ENCODE results near the gene HHAT.

The HHAT gene

DNA sequence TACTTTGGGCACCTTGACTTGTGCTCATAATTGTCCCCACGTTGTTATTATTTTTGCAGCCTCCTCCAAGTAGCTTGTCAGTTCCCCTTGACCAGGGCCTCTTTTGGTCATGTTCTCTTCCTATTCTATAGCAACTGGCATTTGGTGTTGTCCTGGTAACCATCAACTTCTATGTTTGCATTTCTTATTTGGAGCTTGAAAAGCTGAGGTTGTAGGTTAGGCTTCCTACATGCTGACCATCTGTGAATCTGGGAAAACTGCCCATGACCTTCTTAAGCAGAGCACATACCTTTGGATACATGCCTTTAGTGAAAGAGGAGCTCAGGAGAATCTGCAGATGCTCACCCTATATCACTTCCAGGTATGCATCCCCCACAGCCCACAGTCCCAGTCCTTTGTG, 160.8 kb downstream of the HHAT start:
- DNase-seq (ENCODE audit: low spot score), result no peak

DNA sequence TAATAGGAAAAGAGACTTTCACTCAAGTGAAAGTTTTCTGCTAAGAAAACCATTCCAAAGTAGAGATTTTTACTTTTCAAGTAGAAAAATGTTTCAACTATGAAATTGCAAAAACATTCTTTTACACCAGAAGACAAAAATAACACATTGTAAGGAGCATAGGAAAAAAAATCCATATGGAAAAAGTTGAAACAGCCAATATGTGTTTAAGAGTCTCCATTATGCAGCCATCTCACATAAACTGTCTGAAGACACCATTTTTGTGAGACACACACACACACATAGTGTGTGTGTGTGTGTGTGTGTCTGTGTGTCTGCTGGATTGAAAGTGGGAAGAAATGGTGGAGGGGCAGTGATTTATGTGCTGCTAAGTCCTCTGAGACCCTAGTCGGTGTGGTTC, 162.1 kb downstream of the HHAT start:
- DNase-seq (ENCODE audit: low spot score), result no peak

DNA sequence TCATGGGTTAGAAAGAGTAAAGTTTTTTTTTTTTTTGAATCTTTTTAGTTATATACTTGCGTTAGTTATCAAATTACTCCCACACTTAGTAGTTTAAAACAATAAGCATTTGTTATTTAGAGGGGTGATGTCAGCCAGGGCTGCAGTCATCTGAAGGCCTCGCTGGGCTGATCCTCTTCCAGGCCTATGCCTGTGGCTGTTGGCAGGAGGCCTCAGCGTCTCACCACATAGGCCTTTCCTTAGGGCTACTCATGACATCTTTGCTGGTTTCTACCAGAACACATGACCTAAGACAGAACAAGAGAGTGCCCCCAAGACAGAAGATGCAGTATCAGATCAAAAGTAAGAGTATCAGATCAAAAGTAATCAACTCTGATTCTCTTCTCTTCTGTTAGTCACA, 167.4 kb downstream of the HHAT start:
- DNase-seq (ENCODE audit: low spot score), result no peak

DNA sequence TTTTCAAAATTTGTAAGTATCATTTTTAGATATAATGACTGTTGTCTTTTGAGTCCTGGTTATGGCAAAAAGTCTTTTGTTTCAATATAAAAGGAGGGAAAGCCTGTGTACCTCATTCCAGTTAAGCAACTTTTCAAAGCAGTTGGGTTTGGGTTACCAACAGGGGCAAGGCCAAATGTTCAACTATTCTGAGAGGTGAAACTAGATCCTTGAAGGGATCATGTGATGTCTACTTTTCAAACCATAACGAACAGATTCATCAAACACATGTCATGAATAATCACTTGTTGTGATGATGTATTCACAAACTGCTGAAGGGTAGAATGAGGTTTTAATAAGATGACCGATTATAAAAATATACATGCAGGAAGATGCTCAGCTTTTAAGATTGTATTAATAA, 171.3 kb downstream of the HHAT start:
- no peak for DNase-seq (ENCODE audit: low spot score)

DNA sequence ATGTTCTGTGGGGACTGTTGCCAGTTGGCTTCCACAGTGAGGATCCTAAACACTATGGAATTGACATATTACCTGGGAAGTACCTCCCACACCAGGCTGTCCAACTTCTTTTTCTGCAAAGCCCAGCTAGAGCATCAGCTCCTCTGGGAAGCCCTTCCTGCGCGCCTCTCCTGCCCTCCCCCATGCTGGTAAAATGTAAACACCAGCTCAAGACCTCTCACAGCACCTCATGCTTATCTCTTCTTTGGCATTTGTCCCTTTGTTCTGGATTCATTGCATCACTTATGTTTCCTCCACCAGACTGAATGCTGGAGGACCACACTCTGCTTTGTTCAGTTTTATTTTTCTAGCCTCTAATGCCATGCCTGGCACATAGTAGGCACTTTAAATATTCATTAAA, 172.1 kb downstream of the HHAT start:
- no peak for DNase-seq (ENCODE audit: low spot score)

DNA sequence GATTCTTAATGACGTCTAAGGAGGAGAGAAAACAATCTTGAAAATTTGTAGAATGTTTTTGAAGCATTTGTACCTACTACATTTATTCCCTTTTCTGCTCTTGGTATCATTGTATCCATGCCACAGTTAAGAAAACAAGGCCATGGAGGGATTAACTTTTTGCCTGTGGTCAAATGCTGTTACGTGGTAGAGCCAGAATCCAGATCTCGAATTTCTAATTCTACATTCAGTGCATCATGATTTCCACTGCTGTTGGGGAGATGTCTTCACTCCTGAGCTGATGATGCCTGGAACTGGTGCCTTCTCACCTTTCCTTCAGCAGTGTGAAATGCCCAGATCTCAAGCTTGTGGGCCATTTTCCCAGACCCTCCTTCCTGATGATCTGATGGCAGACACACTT, 175.6 kb downstream of the HHAT start:
- DNase-seq (ENCODE audit: low spot score), result no peak

DNA sequence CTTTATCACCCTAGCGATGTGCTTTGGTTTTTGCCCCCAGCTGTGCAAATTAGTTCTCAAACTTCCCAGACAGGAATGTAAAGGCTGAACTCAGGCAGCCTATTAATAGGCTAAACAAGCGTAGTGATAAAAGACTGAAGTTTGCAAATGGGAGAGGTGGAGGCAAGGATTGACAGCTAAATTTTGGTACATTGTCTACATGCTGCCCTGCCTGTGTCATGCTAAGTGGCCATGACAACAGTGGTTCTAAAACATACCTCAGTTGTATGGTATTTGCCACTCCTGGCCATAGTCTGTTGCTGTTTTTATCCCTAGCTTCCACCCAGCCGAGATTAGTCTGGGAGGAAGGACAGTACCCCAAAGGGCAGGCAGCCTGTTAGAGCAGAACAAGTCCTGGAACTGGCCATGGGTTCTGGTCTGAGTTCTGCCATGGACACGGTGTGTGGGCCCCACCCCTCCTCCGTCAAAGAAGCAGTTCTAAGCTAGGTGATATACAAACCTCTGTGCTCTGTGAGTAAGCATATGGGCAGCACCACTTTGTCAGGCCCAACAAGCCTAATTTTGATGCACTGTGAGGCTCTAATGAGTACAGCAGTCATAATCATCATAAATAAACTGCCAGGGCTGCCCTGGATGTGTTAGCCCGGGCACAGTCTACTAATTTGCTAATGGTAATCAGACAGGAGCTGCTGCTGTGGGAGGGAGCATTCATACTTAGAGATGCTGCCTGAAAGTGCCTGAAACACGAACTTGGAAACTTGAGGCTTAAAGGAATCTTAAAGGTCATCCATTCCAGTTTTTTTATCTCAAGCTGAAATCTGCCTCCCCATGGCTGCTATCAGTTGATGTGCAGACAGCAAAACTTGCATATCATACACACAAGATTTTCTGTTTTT, 177.1 kb downstream of the HHAT start:
- DNase-seq (ENCODE audit: low spot score), result no peak

DNA sequence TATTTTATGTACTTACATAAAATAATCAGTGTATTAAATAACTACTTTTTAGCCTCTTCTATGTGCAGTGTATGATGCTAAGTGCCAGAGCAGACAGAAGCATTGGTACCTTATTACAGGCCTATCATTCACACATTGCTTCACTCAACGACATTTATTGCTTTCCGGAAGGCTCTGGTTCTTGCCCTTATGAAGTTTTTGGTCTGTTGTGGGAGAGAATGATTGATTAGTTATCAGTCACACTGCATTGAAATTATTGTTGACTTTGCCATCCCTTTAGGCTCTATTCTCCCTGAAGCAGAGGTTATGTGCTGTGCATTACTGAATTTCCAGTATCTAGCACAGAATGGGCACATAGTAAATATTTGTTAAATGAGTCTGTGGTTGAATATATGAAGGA, 178.0 kb downstream of the HHAT start:
- no peak for DNase-seq (ENCODE audit: low spot score)

DNA sequence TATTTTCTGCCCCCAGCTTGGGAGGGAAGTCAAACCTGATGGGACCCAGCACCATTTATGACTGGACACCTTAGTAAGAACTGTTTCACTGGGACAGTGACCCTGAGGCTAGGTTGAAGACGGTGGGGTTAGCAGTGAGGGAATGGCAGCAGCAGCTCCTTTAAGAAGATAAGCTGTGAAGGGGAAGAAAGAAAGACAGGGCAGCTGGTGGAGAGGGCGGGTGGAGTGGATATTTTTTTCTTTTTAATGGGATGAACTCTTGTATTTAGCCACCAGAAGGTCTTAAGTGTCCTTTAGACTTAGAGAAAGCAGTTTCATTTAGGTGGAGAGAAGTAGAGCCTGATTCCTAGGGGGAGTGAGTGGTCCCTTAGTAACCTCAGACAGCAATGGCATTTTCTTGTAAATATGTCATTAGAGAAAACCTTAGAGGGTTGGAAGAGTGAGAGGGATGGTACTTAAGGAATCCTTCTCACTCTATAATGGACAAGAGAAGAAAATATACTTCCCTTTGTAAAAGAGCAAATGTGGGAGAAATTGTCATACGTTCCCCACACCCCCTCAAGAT, 187.5 kb downstream of the HHAT start:
- DNase-seq (ENCODE audit: low spot score), result no peak

DNA sequence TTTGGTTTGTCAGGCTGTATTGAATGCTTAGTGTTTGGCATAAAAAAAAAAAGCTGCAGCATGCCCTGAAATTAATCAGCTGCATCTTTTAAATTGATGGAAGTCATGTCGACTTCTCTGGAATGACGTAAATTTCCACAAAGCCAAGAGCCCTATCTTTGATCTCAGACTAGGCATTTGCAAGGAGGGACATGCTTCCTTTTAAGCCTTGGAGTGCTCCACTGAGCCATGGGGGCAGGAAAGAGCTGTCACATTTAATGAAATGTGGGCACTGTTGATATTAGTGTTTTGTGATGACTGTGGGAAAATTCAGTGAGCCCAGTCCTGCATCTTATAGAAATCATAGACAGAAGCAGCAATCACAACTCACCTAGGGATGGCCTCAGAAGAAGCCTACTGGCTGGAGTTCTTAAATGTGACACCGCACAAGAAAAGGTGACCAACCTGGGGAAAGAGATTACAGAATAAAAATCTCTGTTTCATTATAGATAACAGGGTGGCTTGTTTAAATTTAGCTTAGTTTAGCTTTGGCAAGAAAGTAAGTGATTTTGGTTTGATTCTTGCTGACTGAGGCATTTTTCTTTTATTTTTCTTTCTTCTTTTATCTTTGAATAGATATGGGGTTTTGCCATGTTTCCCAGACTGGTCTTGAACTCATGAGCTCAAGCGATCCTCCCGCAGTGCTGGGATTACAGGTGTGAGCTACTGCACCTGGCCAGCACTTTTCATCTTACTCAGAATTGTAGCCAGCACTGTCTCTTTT, 188.2 kb downstream of the HHAT start:
- no peak for DNase-seq (ENCODE audit: low spot score)

DNA sequence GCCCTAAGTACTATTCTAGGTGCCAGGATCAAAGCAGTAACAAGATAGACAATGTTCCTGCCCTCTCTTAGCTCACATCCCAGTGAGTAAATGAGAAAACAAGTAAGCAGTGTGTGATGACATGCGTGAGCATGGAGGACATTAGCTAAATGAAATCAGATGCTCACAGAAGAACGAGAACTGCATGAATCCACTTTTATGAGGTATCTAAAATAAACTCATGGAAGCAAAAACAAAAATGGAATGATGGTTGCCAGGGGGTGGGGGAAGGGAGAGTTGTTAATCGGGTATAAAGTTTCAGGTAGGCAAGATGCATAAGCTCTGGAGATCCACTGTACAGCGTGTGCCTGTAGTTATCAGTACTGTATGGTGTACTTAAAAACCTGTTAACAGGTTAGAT, 195.1 kb downstream of the HHAT start:
- no peak for DNase-seq (ENCODE audit: low spot score)

DNA sequence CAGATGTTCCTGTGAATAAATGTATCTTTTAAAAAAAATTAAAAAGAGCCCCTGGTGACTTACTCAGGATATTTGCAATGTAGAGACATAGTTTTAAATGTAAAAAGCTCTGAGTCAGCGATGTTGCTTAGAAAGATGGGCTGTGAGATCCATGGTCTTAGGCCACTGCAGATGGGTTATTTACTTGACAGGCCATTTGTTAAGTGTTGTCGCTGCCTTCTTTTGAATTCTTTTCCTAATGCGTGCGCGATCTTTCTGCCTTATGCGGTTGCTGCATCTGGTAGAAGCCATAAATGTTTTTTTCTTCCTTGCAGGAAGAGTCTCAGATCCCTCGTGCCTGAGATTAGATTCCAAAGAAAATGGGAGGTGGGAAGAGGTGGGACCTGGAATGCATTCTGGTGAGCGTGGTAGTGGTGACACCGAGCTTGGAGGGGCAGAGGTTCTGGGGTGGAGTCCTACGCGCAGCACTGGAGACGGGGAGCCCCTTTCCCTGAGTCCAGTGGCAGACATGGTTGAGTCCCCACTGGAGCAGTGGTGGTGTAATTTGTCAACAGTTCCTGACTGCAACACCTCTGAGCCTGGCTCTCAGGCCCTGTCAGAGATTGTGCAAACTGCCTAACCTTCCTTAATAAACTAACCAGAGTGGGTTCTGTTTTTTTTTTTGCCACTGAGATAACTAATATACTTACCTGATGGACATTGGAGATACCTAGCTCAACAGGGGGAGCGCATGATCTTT, 197.2 kb downstream of the HHAT start:
- DNase-seq (ENCODE audit: low spot score), result no peak

DNA sequence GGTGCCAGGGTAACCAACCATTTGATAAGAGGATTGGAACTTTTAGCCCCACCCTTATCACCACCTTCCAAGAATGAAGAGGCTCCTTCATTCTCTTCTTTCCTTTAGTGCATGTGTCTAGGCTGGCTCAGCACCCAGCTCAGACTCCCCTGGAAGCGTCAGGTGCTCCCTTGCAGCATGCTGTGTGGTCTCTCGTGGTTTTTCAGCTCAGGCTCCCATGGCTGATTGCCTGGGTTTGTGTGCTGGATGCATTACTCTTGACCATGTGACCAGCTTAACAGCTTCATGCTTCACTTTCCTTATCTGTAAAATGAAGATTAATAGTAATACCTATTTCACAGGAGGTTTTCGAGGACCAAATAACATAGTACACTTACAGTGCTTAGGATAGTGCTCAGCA, 198.4 kb downstream of the HHAT start:
- DNase-seq (ENCODE audit: low spot score), result no peak

DNA sequence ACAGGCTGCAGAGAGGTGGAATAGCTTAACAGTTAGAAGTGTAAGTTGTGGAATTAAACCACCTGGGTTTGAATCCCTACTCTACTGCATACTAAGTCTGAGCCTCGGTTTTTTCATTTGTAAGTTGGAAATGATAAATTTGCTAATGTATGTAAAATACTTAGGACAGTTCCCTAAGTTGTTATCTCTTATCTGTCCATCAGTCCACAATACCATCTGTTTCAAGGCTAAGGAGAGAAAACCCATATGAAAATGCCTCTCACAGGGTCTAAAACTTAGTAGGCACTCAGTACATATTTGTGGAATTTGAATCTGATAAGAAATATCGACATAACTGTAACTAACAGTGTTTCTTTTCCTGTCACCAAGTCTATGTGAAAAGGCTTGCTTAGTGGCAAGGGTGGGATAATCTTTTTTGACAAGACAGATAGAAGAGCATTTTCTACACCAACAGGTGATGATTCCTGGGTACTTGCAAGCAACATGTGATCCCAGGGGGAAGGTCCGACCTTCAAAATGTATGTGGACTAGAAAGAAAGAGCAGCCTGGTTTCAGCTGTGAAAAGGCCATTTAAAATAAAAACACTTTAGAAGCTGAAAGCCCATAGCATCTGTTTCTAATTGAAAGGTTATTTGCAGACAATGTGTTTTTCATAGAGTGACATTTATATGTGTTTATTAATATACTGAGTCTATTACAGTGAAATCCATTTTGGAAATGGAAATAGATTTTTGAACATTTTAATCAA, 202.9 kb downstream of the HHAT start:
- DNase-seq (ENCODE audit: low spot score), result no peak

DNA sequence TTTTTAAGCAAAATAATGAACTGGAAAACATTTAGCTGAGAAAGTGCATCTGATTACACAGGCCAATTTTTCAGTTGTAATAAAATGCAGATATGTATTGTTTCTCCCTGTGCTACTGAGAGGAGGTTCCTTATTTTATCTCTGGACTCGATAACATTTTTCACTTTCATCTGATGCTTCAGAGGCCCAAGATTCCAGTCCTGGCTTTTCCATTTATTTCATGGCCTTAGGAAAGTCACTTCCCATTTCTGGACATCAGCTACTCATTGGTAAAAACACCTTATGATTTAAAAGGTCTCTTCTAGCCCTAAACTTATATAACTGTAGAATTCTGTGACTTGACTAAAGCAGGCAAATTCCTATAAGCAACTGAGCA, 203.5 kb downstream of the HHAT start:
- no peak for DNase-seq (ENCODE audit: low spot score)

DNA sequence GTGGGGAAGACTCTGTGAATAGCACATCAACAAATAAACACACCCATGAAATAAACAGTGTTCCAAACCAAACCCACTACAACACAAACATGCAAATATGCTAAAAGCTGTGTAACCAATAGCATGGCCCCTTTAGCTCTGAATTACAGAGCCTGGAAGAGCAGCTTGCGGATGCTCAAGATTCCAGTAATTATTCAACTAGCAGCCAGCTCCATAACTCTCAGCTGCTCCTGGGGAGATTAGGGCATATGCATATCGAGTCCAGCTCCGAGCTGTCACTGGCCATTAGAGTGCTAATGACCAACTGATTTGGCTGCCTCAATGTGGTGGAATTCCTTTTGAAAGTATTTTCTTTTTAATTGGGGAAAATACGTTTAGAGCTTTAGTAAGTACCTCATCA, 207.1 kb downstream of the HHAT start:
- no peak for DNase-seq (ENCODE audit: low spot score)

DNA sequence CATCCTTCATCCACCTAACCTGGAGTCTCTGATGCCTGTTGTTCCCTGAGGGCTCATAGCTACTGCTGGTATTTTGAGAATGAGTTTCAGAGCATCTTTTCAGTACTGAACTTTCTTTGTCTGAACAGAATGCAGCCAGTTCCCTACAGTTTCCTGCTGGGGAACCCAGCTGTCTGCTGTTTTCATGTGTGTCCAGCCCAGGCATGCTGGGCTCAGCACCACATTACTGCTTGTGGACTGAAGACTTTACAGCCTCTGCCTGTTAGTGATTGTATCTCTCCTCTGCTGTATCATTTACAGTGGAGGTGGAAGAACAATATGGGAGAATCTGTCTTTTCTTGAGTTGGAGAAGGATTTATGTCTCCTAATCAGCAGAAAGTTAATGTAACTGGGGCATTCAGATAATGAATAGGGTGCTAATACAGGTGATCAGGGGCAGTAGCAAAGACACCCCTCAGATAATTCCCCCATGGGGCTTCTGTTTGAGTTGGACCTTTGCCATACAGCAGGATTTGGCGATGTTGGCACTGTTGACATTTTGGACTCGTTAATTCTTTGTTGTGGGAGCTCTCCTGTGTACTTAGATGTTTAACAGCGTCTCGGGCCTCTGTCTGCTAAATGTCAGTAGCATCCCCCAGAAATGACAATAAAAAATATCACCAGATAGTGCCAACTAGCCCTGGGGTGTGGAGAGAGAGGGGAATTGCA, 207.7 kb downstream of the HHAT start:
- no peak for DNase-seq (ENCODE audit: low spot score)

DNA sequence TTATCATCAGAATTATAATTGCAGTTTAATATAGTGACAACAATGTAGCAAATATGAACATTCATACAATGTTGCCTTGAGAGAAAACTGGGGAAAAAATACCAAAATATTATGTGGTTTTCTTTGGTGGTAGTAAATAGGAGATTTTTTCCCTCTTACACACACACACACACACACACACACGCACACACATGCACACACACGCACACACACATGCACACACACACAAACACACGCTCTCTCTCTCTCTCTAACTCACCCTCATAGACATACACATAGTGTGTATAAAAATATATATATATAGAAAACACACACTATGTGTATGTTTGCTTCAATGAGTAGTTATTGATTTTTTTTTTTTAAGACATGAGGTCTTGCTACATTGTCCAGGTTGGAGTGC, 211.6 kb downstream of the HHAT start:
- DNase-seq (ENCODE audit: low spot score), result no peak

DNA sequence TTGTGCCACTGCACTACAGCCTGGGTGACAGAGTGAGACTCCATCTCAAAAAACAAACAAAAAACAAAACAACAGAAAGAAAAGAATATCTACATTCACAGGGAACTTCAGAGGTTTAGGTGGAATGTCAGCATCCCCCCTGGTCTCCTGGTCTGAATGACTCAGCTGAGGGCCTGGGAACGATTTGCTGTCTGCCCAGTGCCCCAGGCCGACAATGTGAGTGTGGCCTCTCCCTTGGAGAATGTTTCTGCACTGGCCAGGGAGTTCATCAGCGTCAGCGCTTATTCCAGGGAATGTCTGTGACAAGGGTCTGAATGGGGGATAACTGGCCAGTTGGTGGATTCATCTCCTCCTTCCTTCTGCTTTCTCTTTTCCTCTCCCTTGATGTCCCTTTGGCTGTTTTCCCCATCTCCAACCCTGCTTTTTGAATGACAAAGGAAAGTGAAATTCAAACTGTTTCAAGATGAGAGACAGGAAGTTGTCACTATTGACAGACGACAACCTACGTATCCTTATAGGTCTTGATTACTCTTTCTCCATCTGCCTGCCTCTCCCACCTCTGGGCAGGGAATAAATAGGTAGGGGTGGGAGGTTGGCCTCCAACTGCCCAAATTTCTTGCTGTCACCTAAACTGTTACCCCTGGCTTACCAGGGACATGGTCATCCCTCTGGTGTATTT, 213.1 kb downstream of the HHAT start:
- no peak for DNase-seq (ENCODE audit: low spot score)

DNA sequence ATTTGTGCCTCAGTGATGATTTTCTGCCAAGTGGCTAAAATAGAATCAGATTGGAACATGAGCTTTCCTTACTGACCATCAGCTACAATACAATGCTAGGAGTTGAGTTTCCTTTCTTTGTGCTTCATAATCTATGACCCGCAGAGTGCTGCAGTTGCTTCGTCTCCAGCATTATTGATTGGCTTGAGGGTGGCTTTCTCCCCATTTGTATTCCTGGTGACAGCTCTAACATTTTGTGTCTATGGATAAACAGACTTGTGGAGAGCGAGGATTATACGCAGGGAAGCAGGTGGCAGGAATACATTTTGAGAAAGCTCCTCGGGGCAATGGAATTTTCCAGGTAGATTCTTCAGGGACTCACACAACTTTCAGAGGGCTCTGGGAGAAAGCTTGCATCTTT, 223.2 kb downstream of the HHAT start:
- DNase-seq (ENCODE audit: low spot score), result no peak

DNA sequence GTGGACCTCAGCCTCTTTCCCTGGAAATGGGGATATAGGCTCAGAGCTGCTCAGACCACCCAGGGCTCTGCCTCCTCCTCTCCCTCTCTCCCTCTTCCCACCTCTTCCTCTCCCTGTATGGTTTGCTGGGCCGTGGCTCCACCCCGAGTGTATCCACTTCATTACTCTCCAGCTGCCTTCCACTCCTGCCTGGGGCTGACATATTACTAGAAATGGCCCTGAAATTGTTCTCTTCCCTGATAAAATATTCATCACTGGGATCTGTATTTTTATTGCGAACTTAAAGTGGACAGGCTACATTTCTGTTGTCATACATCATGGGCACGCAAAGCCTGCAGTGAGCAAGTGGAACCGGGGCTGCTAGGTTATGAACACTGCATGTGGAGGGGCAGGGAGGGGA, 225.0 kb downstream of the HHAT start:
- no peak for DNase-seq (ENCODE audit: low spot score)
